NCI-H187 (cell line): Measurements from ENCODE around the gene BAIAP3.

Experiments
- DNase-seq, 2 experiments: peaks; one replicate each; lab custom pipeline; 2025; lab: John Stamatoyannopoulos, UW

Gene BAIAP3

DNA sequence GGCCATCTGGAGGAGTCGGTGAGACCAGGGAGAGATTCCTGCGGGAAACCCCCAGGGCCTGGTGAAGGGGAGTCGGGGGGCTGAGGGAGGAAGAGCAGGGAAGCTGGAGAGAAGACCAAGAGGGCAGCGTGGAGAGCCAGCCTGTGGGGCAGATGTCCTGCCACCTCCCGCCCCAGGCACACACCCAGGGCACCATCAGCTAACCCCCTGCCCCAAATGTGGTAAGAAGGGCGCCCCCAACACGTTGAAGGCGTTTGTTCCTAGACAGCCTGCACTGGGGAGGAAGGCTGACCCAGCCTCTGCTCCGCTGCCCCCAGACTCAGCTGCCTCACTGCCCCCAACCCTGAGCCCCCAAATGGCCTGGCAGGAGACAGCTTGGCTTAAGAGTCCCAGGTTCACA lies 1.3 kb downstream of the BAIAP3 start:
- DNase-seq = no peak

DNA sequence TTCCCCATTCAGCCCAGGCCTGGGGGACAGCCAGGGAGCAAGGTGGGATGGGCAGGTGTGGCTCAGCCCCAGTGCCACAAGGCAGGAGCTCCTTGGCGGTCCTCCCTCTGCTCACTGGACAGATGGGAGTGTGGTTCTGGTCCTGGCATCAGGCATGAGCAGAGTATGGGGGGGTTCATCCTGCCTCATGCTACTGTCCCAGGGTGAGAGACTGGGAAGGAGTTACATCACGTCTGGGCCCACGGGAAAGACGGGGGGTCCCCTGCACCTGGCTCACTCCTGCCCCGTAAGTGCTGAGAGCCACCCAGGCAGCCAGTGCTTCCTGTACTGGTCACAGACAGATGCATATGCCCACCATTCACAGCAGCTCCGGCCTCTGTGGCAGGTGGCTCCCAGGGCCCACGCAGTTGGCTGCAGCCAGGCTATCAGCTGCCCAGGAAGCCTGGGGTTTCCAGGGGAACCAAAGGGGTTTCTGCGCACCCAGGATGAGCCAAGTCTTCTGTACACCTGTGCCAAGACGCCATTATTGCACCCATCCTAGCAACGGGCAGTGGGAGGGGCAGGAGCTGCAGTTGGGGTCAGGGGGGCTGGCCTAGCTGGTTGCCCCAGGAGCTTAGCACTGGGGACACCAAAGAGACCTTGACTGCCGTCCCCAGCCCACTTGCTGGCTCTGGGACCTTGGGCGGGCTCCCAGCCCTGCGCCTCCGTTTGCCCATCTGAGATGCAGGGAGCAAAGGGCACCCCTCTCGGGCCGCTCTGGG lies 1.9 kb downstream of the BAIAP3 start:
- no peak for DNase-seq

DNA sequence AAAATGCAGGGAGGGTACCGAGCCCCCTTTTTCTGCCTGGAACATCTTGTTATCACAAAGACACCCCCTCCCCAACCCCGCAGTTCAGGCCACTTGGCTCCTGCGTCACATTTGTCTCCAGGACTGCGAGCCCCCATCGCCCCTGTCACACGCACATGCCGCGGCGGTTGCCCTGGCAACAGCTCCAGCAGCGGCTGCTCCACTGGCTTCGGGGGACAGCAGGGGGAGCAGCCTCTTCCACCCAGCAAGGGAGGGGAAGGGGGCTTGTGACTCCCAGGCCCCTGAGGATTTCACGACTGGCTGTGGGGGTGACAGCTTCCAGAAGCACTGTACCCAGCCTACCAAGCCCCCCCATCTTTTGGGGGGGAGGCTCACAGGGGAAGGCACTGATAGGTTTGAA lies 2.6 kb downstream of the BAIAP3 start:
- DNase-seq = no peak

DNA sequence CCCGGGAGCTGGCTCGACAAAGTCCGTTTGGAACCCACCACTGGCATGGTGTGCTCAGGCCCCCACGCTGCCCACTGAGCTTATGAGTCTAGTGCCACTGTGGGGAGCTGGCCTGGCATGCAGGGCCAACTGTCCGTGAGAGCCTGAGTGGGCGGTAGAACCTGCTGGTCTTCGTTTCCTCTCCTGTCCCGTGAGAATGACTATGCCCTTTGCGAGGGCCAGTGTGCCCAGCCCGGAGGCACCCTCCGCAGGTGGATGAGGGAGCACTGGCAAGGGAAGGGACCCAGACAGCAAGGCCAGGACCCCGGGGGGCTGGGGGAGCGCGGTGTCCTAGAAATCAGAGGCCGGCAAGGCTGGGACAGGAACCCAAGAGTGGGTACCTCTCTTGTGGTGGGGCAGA lies 3.2 kb downstream of the BAIAP3 start:
- no peak for DNase-seq

DNA sequence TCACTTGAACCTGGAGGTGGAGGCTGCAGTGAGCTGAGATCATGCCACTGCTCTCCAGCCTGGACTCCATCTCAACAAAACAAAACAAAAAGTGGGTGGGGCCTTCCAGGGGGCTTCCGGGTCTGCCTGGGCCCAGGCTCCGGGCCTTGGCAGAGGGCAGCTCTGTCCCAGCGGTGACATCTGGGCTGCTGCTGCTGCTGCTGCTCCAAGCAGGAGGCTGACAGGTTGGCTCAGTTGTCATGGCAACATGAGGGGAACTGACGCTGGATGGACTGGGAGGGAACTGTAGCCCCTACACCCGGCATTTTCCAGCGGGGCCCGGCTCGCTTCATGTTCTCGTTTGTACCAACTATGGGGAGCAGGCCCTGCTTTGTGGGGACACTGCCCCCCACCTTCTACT lies 4.0 kb downstream of the BAIAP3 start:
- no peak for DNase-seq

DNA sequence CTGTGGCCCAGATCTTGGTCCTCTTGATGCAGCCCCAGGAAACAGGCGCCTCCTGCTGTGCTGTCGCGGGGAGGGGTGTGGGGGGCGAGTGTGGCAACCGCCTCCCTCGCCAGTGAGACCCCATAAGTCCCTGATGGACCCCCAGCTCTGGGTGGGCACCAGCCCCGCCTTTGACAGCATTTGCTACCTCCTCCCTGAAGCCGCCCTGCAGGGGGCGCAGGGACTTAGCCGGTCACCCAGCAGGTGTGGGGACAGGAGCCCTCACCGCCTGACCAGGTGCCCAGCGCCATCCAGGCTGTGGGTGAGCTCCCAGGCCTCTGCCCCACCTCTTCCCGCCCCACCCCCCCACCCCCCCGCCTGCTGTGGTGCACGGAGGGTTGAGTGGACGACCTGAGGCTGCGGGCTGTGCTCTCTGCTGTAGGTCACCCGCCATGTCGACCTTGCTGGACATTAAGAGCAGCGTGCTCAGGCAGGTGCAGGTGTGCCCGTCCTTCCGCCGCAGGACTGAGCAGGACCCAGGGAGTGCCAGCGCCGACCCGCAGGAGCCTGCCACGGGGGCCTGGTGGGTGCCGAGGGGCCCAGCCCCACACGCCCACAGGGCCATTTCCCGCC lies 4.8 kb downstream of the BAIAP3 start:
- no peak for DNase-seq

DNA sequence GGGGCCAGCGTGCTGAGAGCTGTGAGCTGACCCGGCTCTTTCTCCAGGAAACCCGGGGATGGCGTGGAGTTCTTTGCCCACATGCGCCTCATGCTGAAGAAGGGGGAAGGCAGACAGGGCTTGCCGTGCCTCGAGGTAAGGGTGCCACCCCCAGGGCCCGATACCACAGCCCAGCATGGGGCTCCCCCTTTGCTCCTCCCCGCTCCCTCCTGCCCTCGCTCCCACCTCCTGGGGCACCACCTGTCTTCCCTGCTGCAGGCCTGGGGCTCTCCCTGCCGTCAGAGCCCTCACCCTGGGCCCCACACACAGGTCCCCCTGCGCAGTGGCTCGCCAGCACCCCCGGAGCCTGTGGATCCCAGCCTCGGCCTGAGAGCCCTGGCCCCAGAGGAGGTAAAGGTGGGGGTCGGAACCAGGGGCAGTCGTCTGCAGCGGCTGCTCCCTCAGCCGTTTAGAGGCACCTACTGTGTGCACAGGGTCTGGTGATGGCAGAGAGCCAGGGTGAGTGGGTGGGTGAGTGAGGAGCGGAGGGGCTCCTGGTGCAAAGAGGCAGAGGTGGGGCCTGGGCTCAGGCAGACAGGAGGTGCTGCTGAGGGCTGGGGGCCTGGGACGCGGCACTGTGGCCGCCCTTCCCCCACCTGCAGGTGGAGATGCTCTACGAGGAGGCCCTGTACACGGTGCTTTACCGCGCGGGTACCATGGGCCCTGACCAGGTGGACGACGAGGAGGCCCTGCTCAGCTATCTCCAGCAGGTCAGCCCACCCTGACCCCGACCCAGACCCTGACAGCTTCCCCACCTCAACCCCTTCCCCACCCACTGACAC lies 5.6 kb downstream of the BAIAP3 start:
- DNase-seq = no peak

DNA sequence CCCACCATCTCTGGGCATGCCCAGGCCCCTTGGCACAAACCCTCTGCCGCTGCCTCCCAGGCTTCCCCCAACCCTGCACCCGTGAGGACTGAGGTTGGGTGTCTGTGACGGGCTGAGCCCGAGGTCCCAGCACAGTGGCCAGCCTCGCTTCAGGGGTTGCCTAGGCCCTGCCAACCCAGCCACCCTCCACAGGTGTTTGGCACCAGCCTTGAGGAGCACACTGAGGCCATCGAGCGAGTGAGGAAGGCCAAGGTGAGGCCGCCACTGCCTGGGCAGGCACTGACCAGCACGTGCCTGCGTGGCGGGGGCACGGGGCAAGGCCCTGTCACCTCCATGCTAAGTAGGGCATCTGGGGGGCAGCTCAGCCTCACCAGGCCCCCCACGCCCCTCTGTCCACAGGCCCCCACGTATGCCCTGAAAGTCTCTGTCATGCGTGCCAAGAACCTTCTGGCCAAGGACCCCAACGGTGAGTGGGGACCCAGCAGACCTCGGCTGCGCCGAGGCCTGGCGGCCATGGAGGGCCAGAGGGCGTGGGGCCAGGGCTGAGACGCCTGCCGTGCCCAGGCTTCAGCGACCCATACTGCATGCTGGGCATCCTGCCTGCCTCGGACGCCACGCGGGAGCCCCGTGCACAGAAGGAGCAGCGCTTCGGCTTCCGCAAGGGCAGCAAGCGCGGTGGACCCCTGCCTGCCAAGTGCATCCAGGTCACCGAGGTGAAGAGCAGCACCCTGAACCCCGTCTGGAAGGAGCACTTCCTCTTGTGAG lies 7.5 kb downstream of the BAIAP3 start:
- no peak for DNase-seq

DNA sequence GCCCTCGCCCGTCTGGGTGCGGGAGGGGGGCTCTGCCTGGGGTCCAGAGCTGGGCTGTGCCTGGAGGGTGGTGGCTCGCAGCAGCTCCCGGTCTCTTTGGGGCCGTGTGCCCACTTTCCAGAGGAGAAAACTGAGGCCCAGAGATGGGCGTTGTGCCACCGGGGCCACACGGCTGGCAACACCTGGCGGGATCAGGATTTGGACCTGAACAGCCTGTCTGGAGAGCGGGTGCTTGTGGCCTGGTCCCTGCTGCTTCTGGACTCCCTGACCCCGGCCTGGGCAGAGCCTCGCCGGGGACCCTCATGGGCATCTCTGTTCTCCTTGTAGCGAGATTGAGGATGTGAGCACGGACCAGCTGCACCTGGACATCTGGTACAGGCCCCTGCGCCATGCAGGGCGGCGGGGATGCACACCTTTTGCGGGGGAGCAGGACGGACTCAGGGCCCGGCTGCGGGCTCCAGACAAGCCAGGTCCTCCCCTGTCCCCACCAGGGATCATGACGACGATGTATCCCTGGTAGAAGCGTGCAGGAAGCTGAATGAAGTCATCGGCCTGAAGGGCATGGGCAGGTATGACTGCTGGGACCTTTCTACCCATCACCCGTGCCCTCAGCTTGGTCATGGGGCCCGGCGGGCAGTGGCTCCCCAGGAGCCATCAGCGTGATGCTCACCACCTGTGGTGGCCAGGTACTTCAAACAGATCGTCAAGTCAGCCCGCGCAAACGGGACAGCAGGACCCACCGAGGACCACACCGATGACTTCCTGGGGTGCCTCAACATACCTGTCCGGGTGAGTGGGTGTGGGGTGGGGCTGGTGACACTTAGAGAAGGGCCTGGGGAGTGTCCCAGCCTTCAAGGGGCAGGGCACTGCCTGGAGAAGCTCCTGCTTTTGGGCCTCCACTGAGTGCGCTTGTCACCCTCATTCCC lies 8.3 kb downstream of the BAIAP3 start:
- no peak for DNase-seq

DNA sequence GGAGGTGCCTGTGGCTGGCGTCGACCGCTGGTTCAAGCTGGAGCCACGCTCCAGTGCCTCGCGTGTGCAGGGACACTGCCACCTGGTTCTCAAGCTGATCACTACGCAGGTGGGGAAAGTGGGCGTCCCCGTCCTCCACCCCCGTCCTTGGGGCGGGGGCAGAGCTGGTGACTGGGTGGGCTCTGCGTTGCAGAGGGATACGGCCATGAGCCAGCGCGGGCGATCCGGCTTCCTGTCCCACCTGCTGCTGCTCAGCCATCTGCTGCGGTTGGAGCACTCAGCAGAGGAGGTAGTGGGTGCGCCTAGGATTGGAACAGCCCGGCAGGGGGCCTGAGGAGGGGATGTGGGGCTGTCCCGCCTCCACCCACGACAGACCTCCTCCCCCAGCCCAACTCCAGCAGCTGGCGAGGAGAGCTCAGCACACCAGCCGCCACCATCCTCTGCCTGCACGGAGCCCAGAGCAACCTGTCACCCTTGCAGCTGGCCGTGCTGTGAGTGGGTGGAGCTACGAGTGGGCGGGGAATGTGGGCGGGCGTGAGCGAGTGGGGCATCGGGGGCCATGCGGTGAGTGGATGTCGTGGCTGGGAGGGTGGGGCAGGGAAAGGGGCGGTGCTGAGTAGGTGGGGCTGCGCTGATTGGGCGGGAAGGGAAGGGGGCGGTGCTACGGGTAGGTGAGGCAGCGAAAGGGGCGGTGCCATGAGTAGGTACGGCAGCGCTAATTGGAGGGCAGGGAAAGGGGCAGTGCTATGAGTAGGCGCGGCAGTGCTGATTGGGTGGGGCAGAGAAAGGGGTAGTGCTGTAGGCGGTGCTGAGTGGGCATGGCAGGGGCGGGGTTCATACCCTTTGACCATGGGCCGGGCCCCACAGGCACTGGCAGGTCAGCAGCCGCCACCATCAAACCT lies 9.3 kb downstream of the BAIAP3 start:
- DNase-seq = peak; percentile 99

DNA sequence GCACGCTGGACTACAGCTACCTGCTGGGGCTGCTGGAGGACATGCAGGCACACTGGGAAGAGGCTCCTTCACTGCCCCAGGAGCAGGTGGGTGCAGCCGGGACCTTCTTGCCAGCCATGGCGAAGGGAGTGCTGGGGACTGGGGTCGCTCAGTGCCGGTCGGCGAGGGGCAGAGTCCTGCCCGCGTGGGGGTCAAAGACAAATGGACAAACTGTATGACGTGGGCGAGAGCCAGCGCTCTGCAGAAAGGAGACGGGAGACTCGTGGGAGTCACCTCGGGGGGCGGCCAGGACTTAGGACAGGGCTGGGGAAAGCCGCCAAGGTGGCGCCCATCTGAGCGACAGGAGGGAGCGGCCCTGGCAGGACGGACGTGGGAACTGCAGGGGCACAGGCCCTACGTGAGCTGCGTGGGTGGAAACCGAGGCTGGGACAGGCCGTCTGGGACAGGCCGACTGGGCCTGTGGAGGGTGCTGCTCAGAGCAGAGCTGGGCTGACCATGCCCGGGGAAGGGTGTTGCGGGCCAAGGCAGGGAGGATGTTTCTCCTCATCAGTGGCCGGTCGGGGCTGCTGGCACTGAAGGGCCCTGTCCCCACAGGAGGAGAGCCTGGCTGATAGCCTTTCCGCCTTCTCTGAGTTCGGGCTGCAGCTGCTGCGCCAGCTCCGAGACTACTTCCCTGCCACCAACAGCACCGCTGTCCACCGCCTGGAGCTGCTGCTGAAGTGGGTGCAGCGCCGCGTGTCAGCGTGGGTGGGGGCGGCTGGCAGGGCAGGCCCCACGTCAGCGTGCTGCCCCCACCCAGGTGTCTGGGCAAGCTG lies 10.2 kb downstream of the BAIAP3 start:
- no peak for DNase-seq

DNA sequence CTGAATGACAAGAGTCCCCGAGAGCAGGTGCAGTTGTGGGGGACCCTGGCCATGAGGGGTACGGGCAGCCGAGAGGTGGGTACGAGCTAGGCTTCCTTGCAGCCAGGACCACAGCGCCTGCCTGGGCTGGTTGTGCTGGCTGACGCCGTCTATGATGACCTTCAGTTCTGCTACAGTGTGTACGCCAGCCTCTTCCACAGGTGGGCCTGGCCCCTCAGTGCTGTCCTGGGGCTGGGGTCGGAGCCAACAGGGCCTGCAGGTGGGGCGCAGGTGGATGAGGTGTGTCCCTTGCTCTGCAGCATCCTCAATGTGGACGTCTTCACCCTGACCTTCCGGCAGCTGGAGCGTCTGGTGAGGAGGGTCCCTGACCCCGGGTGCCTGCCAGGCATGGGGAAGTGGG lies 11.1 kb downstream of the BAIAP3 start:
- DNase-seq = no peak

DNA sequence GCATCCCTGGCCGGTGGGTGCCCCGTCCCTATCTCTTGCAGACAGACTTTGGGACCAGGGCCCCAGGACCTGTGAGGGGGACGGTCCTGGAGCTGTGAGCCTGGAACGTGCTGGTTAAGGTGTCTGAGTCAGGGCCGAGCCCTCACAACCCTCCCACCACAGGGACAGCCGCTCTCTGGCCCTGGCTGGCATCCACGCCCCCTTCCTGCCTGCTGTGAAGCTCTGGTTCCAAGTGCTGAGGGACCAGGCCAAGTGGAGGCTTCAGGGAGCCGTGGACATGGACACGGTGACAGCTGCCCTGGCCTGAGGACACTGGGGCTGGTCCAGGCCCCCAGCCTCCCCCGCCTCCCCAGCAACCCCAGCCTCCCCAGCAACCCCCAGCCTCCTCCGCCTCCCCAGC lies 11.6 kb downstream of the BAIAP3 start:
- DNase-seq = no peak

DNA sequence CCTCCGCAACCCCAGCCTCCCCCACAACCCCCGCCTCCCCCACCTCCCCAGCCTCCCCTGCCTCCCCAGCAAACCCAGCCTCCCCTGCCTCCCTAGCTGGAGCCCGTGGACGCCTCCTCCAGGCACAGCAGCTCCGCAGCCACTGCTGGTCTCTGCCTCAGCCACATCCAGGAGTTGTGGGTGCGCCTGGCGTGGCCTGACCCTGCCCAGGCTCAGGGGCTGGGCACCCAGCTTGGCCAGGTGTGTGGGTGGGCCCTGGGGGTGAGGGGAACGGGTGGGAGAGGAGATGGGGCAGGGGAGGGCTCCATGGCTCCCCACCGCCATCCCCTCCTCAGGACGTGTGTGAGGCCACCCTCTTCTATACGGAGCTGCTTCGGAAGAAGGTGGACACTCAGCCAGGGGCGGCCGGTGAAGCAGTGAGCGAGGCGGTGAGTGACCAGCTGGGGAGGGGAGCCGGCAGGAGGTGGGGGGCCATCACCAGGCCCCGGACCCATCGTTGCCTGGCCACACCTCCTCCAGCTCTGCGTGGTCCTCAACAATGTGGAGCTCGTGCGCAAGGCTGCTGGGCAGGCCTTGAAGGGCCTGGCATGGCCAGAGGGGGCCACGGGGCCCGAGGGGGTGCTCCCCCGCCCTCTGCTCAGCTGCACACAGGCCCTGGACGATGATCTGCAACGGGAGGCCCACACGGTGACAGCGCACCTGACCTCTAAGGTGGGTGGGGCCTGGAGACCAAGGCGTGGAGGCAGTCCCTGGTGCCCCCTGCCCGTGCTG lies 12.4 kb downstream of the BAIAP3 start:
- DNase-seq = no peak

DNA sequence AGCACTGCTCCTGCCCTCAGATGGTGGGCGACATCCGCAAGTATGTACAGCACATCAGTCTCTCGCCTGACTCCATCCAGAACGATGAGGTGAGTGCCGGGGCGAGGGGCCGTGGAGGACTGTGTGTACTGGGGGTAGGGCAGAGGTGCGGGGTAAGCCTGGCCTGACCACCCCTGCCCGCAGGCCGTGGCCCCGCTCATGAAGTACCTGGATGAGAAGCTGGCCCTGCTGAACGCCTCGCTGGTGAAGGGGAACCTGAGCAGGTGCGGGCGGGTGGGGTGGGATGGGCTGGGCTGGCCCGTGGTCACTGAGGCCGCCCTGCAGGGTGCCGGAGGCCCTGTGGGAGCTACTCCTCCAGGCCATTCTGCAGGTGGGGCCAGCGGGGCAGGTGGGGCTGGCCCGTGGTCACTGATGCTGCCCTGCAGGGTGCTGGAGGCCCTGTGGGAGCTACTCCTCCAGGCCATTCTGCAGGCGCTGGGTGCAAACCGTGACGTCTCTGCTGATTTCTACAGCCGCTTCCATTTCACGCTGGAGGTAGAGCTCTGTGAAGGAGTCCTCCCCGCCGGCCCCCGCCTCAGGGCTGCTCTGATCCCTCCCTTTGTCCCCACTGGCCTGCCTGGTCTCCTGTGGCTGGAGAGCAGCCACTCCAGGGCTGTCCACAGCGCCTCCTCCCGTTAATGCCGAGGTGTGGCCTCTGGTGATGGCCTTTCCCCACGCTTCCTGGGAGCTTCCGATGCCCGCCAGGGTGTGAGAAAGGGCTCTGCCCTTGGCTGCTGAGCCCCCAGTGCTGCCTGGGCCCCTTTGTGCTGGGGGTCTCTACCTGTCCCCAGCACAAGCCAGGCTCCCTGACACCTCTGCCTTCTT lies 13.2 kb downstream of the BAIAP3 start:
- DNase-seq = no peak

DNA sequence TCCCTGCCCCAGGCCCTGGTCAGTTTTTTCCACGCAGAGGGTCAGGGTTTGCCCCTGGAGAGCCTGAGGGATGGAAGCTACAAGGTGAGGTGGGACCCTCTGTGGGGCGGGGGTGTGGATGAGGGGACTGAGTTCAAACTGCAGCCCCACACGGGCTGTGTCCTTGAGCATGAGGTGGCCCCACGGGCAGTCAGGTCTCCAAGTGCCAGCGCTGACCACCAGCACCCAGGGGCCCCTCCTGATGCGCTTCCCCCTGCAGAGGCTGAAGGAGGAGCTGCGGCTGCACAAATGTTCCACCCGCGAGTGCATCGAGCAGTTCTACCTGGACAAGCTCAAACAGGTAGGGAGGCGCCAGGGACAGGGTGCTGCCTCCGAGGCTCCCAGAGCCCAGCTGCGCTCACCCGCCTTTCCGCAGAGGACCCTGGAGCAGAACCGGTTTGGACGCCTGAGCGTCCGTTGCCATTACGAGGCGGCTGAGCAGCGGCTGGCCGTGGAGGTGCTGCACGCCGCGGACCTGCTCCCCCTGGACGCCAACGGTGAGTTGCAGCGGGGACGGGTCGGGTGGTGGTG lies 13.9 kb downstream of the BAIAP3 start:
- DNase-seq = no peak

DNA sequence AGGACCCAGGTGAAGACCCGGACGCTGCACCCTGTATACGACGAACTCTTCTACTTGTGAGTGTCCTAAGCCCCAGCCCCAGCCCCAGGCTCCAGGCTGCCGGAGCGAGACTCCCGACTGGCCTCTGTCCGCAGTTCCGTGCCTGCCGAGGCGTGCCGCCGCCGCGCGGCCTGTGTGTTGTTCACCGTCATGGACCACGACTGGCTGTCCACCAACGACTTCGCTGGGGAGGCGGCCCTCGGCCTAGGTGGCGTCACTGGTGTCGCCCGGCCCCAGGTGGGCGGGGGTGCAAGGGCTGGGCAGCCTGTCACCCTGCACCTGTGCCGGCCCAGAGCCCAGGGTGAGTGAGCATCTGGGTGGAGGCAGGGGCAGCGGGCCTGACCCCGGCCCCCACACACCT lies 14.5 kb downstream of the BAIAP3 start:
- no peak for DNase-seq
